ENCODE measurements around the gene RAB3IL1.
"Not testable (repeated sequence)": the region's sequence is repeated elsewhere in the genome, so short reads cannot be mapped to it uniquely, and the experiment has no call there.

Gene RAB3IL1, protein sequence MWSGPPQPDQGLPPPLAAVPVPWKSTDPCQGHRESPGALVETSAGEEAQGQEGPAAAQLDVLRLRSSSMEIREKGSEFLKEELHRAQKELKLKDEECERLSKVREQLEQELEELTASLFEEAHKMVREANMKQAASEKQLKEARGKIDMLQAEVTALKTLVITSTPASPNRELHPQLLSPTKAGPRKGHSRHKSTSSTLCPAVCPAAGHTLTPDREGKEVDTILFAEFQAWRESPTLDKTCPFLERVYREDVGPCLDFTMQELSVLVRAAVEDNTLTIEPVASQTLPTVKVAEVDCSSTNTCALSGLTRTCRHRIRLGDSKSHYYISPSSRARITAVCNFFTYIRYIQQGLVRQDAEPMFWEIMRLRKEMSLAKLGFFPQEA

DNA sequence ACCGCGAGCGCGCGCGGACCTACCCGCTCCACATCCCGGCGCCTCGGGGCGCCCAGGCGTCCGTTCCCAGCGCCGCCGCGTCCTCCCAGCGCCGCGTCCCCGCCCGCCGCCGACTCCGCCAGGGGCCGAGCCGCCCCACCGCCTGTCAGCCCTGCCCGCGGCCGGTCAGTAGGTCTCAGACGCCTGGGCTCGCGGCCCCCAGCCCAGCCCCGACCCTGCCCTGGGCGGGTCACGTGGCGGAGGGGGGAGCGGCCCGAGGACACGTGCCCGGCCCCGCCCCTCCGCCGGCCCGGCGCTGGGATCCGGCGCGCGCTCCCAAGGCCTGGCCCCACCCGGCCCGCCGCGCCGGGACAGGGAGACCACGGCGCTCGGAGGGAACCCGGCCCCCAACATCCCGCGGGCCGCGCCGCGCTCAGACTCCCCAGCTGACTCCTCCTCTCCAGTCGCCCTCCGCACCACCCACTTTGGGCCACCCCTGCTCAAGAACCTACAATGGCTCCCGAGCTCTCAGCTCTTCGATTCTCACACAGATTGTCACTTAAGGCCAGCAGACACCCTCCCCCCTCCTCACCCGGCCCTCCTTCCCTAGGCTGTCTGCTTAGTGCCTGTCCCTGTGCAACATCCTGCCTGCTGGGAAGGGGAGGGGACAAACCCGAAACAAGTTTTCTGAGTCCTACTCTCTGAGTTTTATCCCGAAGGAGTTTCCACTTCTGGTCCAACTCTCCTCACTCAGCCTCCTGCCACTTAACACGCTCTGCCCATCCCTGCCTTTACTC, at the start of gene RAB3IL1:
Gene RAB3IL1, minus strand, starts transcription at position 233 of the 776 bp plus-strand sequence. Its CDS starts 199 bp downstream, at position 34.
- DNase-seq (ENCODE audit: low read depth), result no peak

DNA sequence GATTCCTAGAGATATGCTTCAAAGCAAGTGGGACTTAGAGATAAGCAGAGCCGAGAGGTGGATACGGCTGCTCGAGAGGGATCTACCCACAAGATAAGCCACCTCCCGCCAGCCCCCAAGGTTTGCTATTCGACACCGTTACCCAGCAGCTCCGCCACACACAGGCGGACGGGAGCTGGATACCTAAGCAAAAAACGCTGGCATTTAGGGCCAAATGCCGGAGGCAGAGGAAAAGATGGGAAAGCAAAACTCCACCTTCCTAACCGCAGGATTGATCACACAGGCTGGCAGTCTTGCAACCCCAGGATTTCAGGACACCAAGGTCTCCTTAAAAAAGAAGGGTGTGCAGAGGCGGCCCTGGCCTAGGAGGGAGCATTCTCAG, 49.4 kb upstream of the RAB3IL1 start:
- no peak for DNase-seq (ENCODE audit: low read depth)

DNA sequence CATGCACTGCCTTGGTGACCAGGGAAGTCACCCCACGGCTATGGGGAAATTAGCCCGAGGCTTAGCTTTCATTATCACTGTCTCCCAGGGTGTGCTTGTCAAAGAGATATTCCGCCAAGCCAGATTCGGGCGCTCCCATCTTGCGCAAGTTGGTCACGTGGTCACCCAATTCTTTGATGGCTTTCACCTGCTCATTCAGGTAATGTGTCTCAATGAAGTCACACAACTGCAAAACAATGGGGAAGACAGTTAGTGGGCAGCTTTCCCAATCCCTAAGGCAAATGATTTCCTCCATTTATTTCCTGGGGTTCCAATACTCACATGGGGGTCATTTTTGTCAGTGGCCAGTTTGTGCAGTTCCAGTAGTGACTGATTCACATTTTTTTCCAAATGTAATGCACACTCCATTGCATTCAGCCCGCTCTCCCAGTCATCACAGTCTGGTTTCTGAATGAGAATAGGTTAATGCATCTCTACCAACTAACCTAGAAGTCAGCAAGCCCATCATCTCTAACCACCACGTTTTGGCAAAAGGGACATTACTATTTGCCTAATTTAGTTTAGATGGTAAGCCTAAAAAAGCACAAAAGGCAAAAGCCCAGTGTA, 47.4 kb upstream of the RAB3IL1 start:
- DNase-seq (ENCODE audit: low read depth), result not testable (repeated sequence)

DNA sequence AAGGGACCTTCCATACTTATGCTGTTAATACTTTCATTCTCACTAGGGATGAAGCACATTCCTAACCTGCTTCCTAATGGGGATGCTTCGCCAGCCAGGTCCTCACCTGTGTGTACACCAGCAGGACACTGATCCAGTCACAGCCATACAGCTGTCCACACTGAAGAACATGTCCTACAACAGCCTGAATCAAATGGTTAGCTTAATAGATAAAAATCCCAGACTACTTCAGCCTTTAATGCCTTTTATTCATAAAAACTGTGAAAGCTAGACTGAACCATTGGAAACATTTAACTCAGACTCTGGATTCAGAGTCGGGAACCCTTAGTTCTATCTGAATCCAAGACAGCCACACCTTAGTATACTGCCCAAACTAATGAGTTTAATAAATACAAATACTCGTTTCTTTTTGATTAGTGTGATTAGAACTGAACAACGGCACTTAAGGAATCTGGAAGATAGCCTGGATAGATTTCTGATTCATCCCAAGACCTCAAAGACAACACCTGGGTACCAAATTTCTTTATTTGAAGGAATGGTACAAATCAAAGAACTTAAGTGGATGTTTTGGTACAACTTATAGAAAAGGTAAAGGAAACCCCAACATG, 46.8 kb upstream of the RAB3IL1 start:
- DNase-seq (ENCODE audit: low read depth), result no peak

DNA sequence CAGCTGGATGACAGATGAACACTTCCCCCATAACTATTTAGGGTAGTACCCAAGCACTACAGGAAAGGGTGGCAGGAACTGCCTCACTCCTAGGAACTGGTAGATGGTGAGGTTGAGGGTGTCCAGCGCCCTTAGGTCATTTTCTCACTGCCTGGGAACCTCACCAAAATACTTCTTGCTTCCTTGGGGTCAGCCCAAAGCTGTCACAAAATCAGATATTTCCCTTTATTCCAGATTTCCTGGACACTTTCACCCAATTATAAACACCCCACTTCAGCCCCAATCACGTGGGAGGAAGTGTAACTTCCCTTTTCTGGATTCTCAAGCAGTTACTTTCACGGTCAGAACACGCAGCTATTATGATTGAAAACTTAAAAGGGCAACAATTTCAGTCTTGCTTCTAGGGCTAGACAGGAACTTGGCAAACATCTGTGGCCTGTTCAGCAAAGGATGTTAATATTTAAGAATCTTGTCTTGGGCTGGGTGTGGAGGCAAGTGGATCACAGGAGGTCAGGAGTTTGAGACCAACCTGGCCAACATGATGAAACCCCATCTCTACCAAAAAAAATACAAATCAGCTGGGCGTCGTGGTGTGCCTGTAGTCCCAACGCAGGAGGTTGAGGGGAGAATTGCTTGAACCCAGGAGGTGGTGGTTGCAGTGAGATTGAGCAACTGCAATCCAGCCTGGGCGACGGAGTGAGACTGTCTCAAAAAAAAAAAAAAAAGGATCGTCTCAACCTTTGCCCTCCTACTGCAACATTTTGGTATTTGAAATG, 46.1 kb upstream of the RAB3IL1 start:
- DNase-seq (ENCODE audit: low read depth), result no peak

DNA sequence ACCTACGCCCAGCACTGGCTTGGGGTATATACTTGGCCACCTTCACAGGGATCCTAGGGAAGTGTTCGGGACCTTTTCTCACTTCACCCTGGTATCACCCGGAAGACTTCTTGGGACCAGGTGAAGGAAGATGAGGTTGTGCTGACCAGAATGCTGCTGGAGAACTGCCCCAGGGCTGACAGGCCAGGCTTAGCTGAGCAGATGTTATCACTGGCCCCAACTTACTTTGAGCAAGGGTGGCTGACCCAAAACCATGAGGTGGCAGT, 45.6 kb upstream of the RAB3IL1 start:
- no peak for DNase-seq (ENCODE audit: low read depth)

DNA sequence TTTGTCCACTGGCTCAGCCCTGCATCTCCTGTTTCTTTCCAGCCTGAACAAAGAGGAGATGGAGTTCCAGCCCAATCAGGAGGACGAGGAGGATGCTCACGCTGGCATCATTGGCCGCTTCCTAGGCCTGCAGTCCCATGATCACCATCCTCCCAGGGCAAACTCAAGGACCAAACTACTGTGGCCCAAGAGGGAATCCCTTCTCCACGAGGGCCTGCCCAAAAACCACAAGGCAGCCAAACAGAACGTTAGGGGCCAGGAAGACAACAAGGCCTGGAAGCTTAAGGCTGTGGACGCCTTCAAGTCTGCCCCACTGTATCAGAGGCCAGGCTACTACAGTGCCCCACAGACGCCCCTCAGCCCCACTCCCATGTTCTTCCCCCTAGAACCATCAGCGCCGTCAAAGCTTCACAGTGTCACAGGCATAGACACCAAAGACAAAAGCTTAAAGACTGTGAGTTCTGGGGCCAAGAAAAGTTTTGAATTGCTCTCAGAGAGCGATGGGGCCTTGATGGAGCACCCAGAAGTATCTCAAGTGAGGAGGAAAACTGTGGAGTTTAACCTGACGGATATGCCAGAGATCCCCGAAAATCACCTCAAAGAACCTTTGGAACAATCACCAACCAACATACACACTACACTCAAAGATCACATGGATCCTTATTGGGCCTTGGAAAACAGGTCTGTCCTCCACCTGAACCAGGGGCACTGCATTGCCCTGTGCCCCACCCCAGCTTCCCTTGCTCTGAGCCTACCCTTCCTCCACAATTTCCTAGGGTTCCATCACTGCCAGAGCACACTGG, 45.0 kb upstream of the RAB3IL1 start:
- no peak for DNase-seq (ENCODE audit: low read depth)

DNA sequence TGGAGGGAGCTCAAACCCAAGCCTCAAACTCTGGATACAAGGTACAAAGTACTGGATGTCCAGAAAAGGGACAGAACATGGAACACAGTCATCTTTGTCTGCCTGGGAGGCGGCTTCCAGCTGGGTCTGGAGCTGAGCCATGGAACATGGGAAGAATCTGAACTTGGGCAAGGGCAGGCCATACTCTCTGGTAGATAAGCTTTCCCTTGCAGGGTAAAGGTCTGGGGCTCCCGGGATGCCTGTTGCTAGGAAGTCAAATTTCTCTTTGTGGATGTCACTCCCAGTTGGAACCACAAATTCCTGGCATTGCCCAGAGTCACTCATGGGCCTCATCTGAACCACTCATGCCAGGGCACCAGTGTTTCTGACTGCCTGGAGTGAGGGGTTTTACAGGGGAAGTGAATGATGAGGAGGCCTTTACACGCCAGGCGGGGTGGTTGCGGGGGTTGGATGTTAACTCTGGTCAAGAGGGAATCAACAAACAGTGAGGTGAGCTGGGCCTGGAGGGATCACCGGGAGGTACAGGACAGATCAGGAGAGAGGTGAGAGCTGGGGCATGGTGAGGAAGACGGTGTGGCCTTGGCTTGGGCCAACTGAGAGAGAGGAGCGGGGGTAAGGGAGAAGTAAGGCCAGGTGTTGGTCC, 44.3 kb upstream of the RAB3IL1 start:
- DNase-seq (ENCODE audit: low read depth), result no peak

DNA sequence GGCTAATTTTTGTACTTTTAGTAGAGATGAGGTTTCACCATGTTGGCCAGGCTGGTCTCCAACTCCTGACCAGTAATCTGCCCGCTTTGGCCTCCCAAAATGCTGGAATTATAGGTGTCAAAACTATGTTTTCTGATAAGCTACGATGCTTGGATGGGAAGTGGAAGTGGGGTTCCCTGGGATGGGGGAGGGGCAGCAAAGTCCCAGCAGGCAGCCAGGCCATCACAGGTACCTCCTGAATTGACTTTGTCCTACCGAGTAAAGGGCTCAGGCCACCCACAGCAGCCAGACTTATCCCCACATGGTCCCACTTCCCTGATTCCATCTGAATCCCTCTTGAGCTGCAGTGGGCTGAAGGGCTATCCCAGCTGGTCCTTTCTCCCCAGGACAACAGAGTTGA, 43.2 kb upstream of the RAB3IL1 start:
- DNase-seq (ENCODE audit: low read depth), result no peak

DNA sequence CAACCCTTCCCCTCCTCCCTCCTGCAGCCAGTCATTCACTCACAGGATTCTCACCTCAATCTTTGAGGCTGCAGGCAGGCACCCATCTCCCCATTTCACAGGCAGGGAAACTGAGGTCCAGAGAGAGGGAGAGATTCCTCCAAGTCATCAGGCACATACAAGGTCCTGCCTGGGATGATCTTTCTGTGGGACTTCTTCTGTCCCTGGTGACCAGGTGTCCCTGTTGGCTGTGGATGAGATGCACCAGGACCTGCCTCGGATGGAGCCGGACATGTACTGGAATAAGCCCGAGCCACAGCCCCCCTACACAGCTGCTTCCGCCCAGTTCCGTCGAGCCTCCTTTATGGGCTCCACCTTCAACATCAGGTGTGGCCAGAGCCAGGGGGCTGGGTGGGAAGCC, 42.3 kb upstream of the RAB3IL1 start:
- no peak for DNase-seq (ENCODE audit: low read depth)

DNA sequence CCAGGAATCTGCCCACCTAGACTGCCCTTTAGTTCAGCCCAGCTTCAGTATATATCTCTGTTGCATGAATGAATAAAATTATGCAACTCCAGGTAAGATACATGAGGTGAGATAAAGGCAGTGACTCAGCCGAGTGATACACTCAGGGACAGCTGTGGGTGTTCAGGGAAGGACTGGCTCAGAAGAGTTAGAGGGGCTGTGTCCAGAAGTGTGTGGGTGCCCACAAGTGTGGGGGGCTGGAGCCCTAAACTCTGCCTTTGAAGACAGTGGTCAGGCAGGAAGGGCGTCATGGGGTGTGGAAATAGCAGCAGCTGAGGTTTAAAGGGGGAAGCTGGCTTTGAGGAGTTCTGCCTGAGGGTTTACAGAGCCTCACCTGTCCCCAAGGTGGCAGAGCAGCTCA, 41.7 kb upstream of the RAB3IL1 start:
- DNase-seq (ENCODE audit: low read depth), result no peak

DNA sequence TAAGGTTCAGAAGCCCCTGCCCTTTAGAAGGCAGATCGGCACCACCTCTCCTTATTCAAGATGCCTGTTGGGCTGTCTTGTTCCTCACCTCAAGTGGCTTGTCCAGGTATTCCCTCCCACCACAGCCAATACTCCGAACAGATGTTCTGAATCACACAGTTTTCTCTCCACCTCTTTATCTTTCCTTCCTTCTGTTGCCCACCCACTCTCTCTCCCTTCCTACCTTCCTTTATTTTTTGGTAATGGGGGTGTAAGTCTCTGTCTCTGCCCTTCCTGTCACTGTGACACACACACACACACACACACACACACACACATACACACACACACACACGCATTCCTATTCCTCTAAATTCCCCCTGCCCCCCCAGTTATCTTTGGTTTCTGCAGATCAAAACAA, 41.2 kb upstream of the RAB3IL1 start:
- DNase-seq (ENCODE audit: low read depth), result no peak

DNA sequence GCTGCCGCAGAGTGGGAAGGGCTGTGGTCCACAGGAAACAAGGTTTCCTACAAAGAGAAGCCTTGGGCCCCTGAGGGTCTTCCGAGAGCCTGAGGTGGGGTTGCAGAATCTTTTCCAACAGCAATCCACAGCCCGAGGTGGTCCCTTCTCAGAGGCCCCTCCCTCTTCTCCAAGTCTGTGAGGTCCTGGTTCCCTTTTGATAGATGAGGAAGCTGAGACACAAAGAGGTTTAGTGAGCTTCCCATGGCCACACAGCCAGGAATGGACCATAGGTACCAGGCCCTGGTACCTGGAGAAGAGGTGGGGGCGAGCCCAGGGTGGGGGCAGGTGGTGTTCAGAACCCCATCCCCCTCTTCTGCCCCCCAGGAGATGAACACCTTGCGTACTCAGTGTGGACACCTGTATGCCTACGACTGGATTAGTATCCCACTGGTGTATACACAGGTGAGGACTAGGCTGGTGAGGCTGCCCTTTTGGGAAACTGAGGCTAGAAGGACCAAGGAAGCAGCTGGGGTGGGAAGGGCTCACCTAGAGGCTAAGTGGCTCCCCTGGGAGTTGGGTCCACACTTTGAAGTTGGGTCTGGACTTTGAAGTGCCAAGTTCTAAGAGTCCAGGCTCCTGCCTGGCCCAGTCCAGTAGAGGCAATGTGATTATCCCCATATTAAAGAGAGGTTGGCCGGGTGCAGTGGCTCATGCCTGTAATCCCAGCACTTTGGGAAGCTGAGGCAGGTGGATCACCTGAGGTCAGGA, 39.8 kb upstream of the RAB3IL1 start:
- no peak for DNase-seq (ENCODE audit: low read depth)

DNA sequence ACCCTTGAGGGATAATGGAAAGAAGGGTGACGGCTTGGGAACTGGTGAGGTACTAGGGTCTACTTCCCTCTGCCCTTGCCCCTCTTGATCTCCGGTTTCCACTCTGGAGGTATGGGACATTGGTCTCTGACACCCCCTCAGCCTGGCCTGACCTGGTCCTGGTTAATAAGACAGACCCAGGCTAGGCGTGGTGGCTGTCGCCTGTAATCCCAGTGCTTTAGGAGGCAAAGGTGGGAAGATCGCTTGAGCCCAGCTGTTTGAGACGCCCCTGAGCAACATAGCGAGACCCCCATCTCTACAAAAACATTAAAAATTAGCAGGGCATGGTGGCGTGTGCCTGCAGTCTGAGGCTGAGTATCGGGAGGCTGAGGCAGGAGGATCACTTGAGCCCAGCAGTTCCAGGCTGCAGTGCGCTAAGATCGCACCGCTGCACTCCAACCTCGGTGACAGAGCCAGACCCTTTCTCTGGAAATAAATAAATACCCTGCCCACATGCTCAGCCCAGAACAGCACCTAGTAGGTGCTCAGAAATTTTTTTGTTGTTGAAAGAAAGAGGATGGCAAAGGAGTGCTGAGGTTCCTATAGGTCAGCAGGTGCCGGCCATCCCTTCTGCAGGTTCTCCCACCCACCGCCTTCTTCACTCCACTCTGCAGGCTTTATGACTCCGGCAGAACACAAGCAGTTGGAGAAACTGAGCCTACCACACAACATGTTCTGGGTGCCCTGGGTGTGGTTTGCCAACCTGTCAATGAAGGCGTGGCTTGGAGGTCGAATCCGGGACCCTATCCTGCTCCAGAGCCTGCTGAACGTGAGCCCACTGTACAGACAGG, 39.0 kb upstream of the RAB3IL1 start:
- no peak for DNase-seq (ENCODE audit: low read depth)

DNA sequence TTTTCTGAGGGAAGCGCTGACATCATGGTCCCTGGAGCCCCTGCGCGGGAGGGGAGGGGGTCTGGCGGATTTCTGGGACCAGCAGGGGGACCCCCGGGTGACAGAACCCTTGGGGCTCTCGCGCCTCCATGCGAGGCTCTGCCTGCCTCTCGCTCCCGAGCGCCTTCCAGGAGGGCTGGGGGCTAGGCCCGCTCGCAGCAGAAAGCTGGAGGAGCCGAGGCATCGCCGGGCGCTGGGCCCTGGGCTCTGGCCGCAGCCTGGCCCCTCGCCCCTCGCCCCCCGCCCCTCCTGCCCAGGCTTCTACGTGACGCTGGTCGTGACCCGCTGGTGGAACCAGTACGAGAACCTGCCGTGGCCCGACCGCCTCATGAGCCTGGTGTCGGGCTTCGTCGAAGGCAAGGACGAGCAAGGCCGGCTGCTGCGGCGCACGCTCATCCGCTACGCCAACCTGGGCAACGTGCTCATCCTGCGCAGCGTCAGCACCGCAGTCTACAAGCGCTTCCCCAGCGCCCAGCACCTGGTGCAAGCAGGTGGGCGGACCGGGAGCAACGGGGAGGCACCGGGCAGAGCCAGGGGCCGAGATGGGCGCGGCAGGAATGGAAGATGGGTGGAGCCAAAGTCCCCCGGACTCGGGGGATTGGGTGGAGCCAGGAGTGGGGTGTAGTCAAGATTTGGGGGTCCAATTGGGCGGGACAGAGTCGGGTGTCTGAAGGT, 38.2 kb upstream of the RAB3IL1 start:
- DNase-seq (ENCODE audit: low read depth), result no peak

DNA sequence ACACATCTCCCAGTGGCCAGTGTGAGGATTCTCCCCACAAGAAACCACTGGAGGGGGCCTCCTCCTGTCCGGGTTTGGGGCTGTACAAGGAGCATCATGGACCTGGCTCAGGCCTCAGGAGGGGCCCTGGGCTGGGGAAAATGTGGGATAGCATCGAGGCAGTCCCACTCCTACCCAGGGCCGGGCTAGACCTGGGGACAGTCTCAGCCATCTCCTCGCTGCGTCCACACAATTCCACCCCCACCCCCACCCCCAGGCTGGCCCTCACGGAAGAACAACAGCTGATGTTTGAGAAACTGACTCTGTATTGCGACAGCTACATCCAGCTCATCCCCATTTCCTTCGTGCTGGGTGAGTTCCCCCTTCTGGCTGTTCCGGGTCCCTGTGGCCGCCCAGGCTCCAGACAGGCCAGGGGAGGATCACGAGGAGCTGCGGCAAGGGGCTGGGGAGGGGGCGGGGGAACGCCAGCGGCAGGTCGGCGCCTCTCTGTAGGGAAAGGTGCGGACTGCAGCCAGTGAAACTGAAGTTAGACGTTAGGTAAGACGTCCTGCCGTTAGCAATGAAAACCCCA, 37.6 kb upstream of the RAB3IL1 start:
- no peak for DNase-seq (ENCODE audit: low read depth)

DNA sequence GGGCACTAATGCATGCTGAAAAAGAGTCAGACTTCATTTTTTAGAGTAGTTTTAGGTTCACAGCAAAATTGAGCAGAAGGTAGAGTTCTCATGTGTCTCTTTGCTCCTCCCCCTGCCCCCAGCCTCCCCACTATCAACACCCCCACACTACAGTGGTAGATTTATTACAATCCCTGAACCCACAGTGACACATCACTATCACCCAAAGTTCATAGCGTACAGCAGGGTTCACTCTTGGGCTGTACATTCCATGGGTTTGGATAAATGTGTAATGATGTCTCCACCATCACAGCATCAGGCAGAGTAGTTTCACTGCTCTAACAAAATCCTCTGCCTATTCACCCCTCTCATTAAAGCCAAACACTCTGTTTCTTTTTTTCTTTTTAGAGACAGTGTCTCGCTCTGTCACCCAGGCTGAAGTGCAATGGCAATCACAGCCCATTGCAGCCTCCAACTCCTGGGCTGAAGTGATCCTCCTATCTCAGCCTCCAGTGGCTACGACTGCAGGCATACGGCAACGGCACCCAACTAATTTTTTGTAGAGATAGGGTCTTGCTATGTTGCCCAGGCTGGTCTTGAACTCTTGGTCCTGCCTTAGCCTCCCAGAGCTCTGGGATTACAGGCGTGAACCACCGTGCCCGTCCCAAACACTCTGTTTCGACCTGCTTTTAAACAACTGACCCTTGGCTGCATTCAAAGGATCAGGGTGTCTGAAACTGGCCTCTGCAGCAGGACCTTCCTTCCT, 36.9 kb upstream of the RAB3IL1 start:
- DNase-seq (ENCODE audit: low read depth), result no peak
